Measurements from ENCODE around the gene SMAD3.
"Not testable (repeated sequence)": the region's sequence is repeated elsewhere in the genome, so short reads cannot be mapped to it uniquely, and the experiment has no call there.

SMAD3 gene

GRCh38 chr15:67065531-67066005, at the start of gene SMAD3:
TSS of gene SMAD3 (plus strand) at chr15:67065602. CDS start at chr15:67066155, 553 bp downstream.
- Histone ChIP-seq H3K27me3 (ENCODE audit: insufficient read depth, insufficient read length) (peaks cover 33% of the 10 kb centered on the region), H3K9ac (ENCODE audit: insufficient read length, low read depth) (peak within 1 kb of the TSS; percentile 98), H3K4me3 (ENCODE audit: insufficient read length, low read depth) (peak within 1 kb of the TSS; percentile 88), H3K9me3 (ENCODE audit: insufficient read depth, low read length) (no peaks in the 10 kb centered on the region), H3K36me3 (ENCODE audit: insufficient read depth, insufficient read length, low read length) (peaks cover 8% of the 10 kb centered on the region), H3K4me1 (ENCODE audit: insufficient read depth, insufficient read length) (peaks cover 5% of the 10 kb centered on the region)
- DNase-seq (ENCODE audit: low read depth, low spot score) = peak; percentile 75
- TF ChIP-seq YY1 (IDR thresholded peaks at IDR 0.05; ENCODE audit: insufficient read depth, insufficient read length) (no peak), SUZ12 (IDR thresholded peaks at IDR 0.05; ENCODE audit: extremely low read depth, insufficient read depth, insufficient read length) (no peak), ZNF274 (IDR thresholded peaks at IDR 0.05; ENCODE audit: low read depth, low read length) (no peak)

- no peak for TF ChIP-seq SUZ12 (IDR thresholded peaks at IDR 0.05; ENCODE audit: extremely low read depth, insufficient read depth, insufficient read length)
- no peak for TF ChIP-seq YY1 (IDR thresholded peaks at IDR 0.05; ENCODE audit: insufficient read depth, insufficient read length)
- no peak for TF ChIP-seq ZNF274 (IDR thresholded peaks at IDR 0.05; ENCODE audit: low read depth, low read length)
- Histone ChIP-seq H3K27me3 (ENCODE audit: insufficient read depth, insufficient read length) (no peaks in the 10 kb centered on the region), H3K4me1 (ENCODE audit: insufficient read depth, insufficient read length) (peaks cover 7% of the 10 kb centered on the region), H3K9me3 (ENCODE audit: insufficient read depth, low read length) (no peaks in the 10 kb centered on the region), H3K36me3 (ENCODE audit: insufficient read depth, insufficient read length, low read length) (no peaks in the 10 kb centered on the region), H3K4me3 (ENCODE audit: insufficient read length, low read depth) (no peak overlapping the region), H3K9ac (ENCODE audit: insufficient read length, low read depth) (no peak overlapping the region)
- DNase-seq (ENCODE audit: low read depth, low spot score) = no peak
These were observed 48.1 kb upstream of the SMAD3 start for GRCh38 chr15:67017311-67017710.

- Histone ChIP-seq H3K36me3 (ENCODE audit: insufficient read depth, insufficient read length, low read length) (no peaks in the 10 kb centered on the region), H3K4me1 (ENCODE audit: insufficient read depth, insufficient read length) (peaks cover 7% of the 10 kb centered on the region), H3K9me3 (ENCODE audit: insufficient read depth, low read length) (no peaks in the 10 kb centered on the region), H3K4me3 (ENCODE audit: insufficient read length, low read depth) (no peak overlapping the region), H3K9ac (ENCODE audit: insufficient read length, low read depth) (no peak overlapping the region), H3K27me3 (ENCODE audit: insufficient read depth, insufficient read length) (no peaks in the 10 kb centered on the region)
- DNase-seq (ENCODE audit: low read depth, low spot score) = no peak
- TF ChIP-seq YY1 (IDR thresholded peaks at IDR 0.05; ENCODE audit: insufficient read depth, insufficient read length) = no peak
- TF ChIP-seq ZNF274 (IDR thresholded peaks at IDR 0.05; ENCODE audit: low read depth, low read length) = no peak
- TF ChIP-seq SUZ12 (IDR thresholded peaks at IDR 0.05; ENCODE audit: extremely low read depth, insufficient read depth, insufficient read length) = no peak
These were observed 47.4 kb upstream of the SMAD3 start for GRCh38 chr15:67018026-67018425.

GRCh38 chr15:67018441-67018840, 47.0 kb upstream of the SMAD3 start:
- Histone ChIP-seq H3K9me3 (ENCODE audit: insufficient read depth, low read length) (no peaks in the 10 kb centered on the region), H3K4me1 (ENCODE audit: insufficient read depth, insufficient read length) (peaks cover 7% of the 10 kb centered on the region), H3K9ac (ENCODE audit: insufficient read length, low read depth) (no peak overlapping the region), H3K27me3 (ENCODE audit: insufficient read depth, insufficient read length) (no peaks in the 10 kb centered on the region), H3K36me3 (ENCODE audit: insufficient read depth, insufficient read length, low read length) (no peaks in the 10 kb centered on the region), H3K4me3 (ENCODE audit: insufficient read length, low read depth) (no peak overlapping the region)
- TF ChIP-seq SUZ12 (IDR thresholded peaks at IDR 0.05; ENCODE audit: extremely low read depth, insufficient read depth, insufficient read length) (no peak), YY1 (IDR thresholded peaks at IDR 0.05; ENCODE audit: insufficient read depth, insufficient read length) (no peak), ZNF274 (IDR thresholded peaks at IDR 0.05; ENCODE audit: low read depth, low read length) (no peak)
- no peak for DNase-seq (ENCODE audit: low read depth, low spot score)

- H3K27me3 ChIP-seq (ENCODE audit: insufficient read depth, insufficient read length) = no peaks in the 10 kb centered on the region
- TF ChIP-seq ZNF274 (IDR thresholded peaks at IDR 0.05; ENCODE audit: low read depth, low read length) = no peak
- no peak for TF ChIP-seq YY1 (IDR thresholded peaks at IDR 0.05; ENCODE audit: insufficient read depth, insufficient read length)
- TF ChIP-seq SUZ12 (IDR thresholded peaks at IDR 0.05; ENCODE audit: extremely low read depth, insufficient read depth, insufficient read length) = no peak
- H3K4me3 ChIP-seq (ENCODE audit: insufficient read length, low read depth) = no peak overlapping the region
- DNase-seq (ENCODE audit: low read depth, low spot score) = no peak
- no peaks in the 10 kb centered on the region for H3K36me3 ChIP-seq (ENCODE audit: insufficient read depth, insufficient read length, low read length)
- H3K9me3 ChIP-seq (ENCODE audit: insufficient read depth, low read length) = no peaks in the 10 kb centered on the region
- peaks cover 11% of the 10 kb centered on the region for H3K4me1 ChIP-seq (ENCODE audit: insufficient read depth, insufficient read length)
- H3K9ac ChIP-seq (ENCODE audit: insufficient read length, low read depth) = no peak overlapping the region
These were observed 46.3 kb upstream of the SMAD3 start for GRCh38 chr15:67019069-67019468.

- no peak for DNase-seq (ENCODE audit: low read depth, low spot score)
- Histone ChIP-seq H3K9me3 (ENCODE audit: insufficient read depth, low read length) (no peaks in the 10 kb centered on the region), H3K4me1 (ENCODE audit: insufficient read depth, insufficient read length) (peaks cover 10% of the 10 kb centered on the region)
These were observed 45.4 kb upstream of the SMAD3 start for GRCh38 chr15:67019884-67020520.

GRCh38 chr15:67020668-67021067, 44.7 kb upstream of the SMAD3 start:
- not testable (repeated sequence) for H3K9me3 ChIP-seq (ENCODE audit: insufficient read depth, low read length); H3K4me3 ChIP-seq (ENCODE audit: insufficient read length, low read depth); H3K9ac ChIP-seq (ENCODE audit: insufficient read length, low read depth); H3K27me3 ChIP-seq (ENCODE audit: insufficient read depth, insufficient read length); DNase-seq (ENCODE audit: low read depth, low spot score); H3K36me3 ChIP-seq (ENCODE audit: insufficient read depth, insufficient read length, low read length)
- H3K4me1 ChIP-seq (ENCODE audit: insufficient read depth, insufficient read length) = peaks cover 10% of the 10 kb centered on the region

More at GRCh38 chr15:67019884-67020520, 45.4 kb upstream of the SMAD3 start:
- no peaks in the 10 kb centered on the region for H3K27me3 ChIP-seq (ENCODE audit: insufficient read depth, insufficient read length)
- no peaks in the 10 kb centered on the region for H3K36me3 ChIP-seq (ENCODE audit: insufficient read depth, insufficient read length, low read length)
- no peak overlapping the region for H3K9ac ChIP-seq (ENCODE audit: insufficient read length, low read depth)
- TF ChIP-seq ZNF274 (IDR thresholded peaks at IDR 0.05; ENCODE audit: low read depth, low read length) (no peak), YY1 (IDR thresholded peaks at IDR 0.05; ENCODE audit: insufficient read depth, insufficient read length) (no peak), SUZ12 (IDR thresholded peaks at IDR 0.05; ENCODE audit: extremely low read depth, insufficient read depth, insufficient read length) (no peak)
- no peak overlapping the region for H3K4me3 ChIP-seq (ENCODE audit: insufficient read length, low read depth)
